Ishikawa (cell line): ENCODE data around the gene TCN2.

ENCODE experiments used
- CEBPB ChIP-seq: IDR thresholded peaks from 2 replicates; pipeline ENCODE4 v1.6.1; 2012
- MAX ChIP-seq: IDR thresholded peaks from 2 replicates; pipeline ENCODE4 v1.6.1; 2012
- NFIC ChIP-seq: IDR thresholded peaks from 2 replicates; pipeline ENCODE4 v1.6.1; 2012
- RAD21 ChIP-seq: IDR thresholded peaks from 2 replicates; pipeline ENCODE4 v1.6.1; 2012; ENCODE audit warnings: low read depth
- TAF1 ChIP-seq: IDR thresholded peaks from 2 replicates; pipeline ENCODE4 v1.6.1; 2012; ENCODE audit warnings: low read depth, mild to moderate bottlenecking
- USF1 ChIP-seq: IDR thresholded peaks from 2 replicates; pipeline ENCODE4 v1.6.1; 2012
- ZBTB7A ChIP-seq: IDR thresholded peaks from 2 replicates; pipeline ENCODE4 v1.6.1; 2012; ENCODE audit warnings: low read depth
- TF ChIP-seq, protein P1 (sequence below): IDR thresholded peaks from 2 replicates; pipeline ENCODE4 v1.6.1; 2012; ENCODE audit warnings: low read depth, mild to moderate bottlenecking

DNA sequence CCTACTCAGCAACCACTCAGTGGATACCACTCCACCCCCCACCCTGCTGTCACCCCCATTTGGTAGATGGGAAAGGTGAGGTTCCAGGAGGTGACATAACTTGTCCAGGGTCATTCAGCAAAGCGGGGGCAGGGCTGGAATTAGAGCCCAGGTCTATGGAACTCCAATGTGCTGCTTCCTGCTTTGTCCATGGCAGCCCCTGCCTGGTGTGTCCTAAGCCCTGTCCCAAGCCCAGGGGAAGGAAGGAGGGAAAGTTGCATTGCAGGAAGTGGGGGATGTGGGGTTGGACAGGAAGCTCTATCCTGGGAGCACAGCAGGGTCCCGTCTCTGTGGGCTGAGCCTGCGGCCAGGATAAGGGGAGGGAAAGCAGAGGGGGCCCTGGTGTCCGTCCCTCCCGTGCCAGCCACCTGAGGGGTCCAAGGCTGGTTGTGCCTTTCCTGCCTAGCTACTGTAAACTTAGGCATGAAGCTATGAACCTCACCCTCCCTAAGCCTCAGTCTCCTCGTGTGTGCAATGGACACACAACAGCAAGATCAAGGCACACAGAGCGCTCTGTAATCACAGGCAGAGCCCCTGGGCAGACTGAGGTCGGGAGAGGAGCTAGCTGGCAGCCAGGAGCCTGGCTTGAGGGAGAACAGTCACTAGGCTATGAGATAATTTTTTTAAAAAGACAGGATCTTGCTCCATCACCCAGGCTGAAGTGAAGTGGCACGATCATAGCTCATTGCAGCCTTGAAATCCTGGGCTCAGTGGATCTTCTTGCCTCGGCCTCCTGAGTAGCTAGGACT, 45.4 kb upstream of the TCN2 start:
- TF ChIP-seq NFIC = no peak
- TF ChIP-seq, protein P1, sequence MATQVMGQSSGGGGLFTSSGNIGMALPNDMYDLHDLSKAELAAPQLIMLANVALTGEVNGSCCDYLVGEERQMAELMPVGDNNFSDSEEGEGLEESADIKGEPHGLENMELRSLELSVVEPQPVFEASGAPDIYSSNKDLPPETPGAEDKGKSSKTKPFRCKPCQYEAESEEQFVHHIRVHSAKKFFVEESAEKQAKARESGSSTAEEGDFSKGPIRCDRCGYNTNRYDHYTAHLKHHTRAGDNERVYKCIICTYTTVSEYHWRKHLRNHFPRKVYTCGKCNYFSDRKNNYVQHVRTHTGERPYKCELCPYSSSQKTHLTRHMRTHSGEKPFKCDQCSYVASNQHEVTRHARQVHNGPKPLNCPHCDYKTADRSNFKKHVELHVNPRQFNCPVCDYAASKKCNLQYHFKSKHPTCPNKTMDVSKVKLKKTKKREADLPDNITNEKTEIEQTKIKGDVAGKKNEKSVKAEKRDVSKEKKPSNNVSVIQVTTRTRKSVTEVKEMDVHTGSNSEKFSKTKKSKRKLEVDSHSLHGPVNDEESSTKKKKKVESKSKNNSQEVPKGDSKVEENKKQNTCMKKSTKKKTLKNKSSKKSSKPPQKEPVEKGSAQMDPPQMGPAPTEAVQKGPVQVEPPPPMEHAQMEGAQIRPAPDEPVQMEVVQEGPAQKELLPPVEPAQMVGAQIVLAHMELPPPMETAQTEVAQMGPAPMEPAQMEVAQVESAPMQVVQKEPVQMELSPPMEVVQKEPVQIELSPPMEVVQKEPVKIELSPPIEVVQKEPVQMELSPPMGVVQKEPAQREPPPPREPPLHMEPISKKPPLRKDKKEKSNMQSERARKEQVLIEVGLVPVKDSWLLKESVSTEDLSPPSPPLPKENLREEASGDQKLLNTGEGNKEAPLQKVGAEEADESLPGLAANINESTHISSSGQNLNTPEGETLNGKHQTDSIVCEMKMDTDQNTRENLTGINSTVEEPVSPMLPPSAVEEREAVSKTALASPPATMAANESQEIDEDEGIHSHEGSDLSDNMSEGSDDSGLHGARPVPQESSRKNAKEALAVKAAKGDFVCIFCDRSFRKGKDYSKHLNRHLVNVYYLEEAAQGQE = no peak
- TF ChIP-seq MAX = no peak
- no peak for TF ChIP-seq TAF1
- no peak for TF ChIP-seq CEBPB
- no peak for TF ChIP-seq ZBTB7A
- no peak for TF ChIP-seq RAD21
- no peak for TF ChIP-seq USF1
